Fibroblast of skin of scalp (primary cell): ENCODE data around the gene LMO7.

Experiments
- DNase-seq: peaks from one replicate; pipeline ENCODE4 v3.0.0-alpha.2; 2013

LMO7 gene

GRCh38 chr13:75904012-75904411 lies 267.9 kb downstream of the LMO7 start:
- no peak for DNase-seq

DNA sequence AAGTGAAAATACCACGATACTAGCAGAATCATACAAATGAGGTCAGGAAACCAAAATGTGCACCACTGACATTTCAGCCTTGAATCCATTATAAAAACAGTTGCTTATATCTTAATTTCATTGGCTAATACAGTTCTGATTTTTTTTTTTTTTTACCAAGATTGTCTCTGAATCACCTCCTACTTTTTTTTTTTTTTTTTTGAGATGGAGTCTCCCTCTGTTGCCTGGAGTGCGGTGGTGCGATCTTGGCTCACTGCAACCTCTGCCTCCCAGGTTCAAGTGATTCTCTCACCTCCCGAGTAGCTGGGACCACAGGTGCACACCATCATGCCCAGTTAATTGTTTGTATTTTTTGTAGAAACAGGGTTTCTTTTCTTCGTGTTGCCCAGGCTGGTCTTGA lies 270.2 kb downstream of the LMO7 start:
- DNase-seq, result no peak

DNA sequence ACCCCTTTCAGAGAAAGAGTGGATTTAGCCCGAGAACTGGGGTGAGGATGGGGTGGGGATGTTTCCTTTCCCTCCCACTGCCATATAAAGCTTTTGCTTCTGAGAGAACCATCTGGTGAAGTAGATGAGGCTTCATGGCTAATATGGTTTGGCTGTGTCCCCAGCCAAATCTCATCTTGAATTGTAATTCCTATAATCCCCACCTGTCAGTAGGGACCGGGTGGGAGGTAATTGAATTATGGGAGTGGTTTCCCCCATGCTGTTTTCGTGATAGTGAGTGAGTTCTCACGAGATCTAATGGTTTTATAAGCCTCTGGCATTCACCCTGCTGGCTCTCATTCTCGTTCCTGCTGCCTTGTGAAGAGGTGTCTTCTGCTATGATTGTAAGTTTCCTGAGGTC lies 270.9 kb downstream of the LMO7 start:
- no peak for DNase-seq

- no peak for DNase-seq
Observed at GRCh38 chr13:75908141-75908540, 272.0 kb downstream of the LMO7 start.
